ENCODE measurements around the gene LYZL1.
"Not testable (repeated sequence)": the region's sequence is repeated elsewhere in the genome, so short reads cannot be mapped to it uniquely, and the experiment has no call there.

Gene LYZL1

GRCh38 chr10:29308142-29308541, 19.3 kb downstream of the LYZL1 start:
- H3K4me1 Mint-ChIP-seq (ENCODE audit: low read depth); H3K27ac Mint-ChIP-seq; H3K36me3 Mint-ChIP-seq (ENCODE audit: low read depth); H3K9me3 Mint-ChIP-seq; H3K4me3 Mint-ChIP-seq; H3K27me3 Mint-ChIP-seq (ENCODE audit: low read depth): not testable (repeated sequence)

- H3K4me1 Mint-ChIP-seq (ENCODE audit: low read depth): peaks cover 1% of the 10 kb centered on the region
- no peak overlapping the region for H3K27ac Mint-ChIP-seq
- H3K4me3 Mint-ChIP-seq: no peak overlapping the region
- H3K9me3 Mint-ChIP-seq: no peaks in the 10 kb centered on the region
- H3K27me3 Mint-ChIP-seq (ENCODE audit: low read depth): peaks cover 5% of the 10 kb centered on the region
- no peaks in the 10 kb centered on the region for H3K36me3 Mint-ChIP-seq (ENCODE audit: low read depth)
Observed at GRCh38 chr10:29309465-29309864, 20.6 kb downstream of the LYZL1 start.

GRCh38 chr10:29310463-29310862, 21.6 kb downstream of the LYZL1 start:
- H3K9me3 Mint-ChIP-seq; H3K4me3 Mint-ChIP-seq; H3K36me3 Mint-ChIP-seq (ENCODE audit: low read depth); H3K27ac Mint-ChIP-seq; H3K27me3 Mint-ChIP-seq (ENCODE audit: low read depth); H3K4me1 Mint-ChIP-seq (ENCODE audit: low read depth): not testable (repeated sequence)

GRCh38 chr10:29313071-29313470, 24.2 kb downstream of the LYZL1 start:
- H3K36me3 Mint-ChIP-seq (ENCODE audit: low read depth): no peaks in the 10 kb centered on the region
- no peaks in the 10 kb centered on the region for H3K9me3 Mint-ChIP-seq
- H3K4me1 Mint-ChIP-seq (ENCODE audit: low read depth): no peaks in the 10 kb centered on the region
- H3K4me3 Mint-ChIP-seq: no peak overlapping the region
- H3K27ac Mint-ChIP-seq: no peak overlapping the region
- H3K27me3 Mint-ChIP-seq (ENCODE audit: low read depth): peaks cover 13% of the 10 kb centered on the region

GRCh38 chr10:29314726-29315125, 25.9 kb downstream of the LYZL1 start:
- Mint-ChIP-seq H3K4me3 (no peak overlapping the region), H3K4me1 (ENCODE audit: low read depth) (peaks cover 4% of the 10 kb centered on the region), H3K9me3 (no peaks in the 10 kb centered on the region), H3K27me3 (ENCODE audit: low read depth) (peaks cover 20% of the 10 kb centered on the region), H3K27ac (no peak overlapping the region), H3K36me3 (ENCODE audit: low read depth) (no peaks in the 10 kb centered on the region)

- no peaks in the 10 kb centered on the region for H3K36me3 Mint-ChIP-seq (ENCODE audit: low read depth)
Observed at GRCh38 chr10:29315814-29316213, 26.9 kb downstream of the LYZL1 start.

GRCh38 chr10:29316308-29317026, 27.6 kb downstream of the LYZL1 start:
- no peaks in the 10 kb centered on the region for H3K36me3 Mint-ChIP-seq (ENCODE audit: low read depth)
- no peak overlapping the region for H3K4me3 Mint-ChIP-seq
- H3K4me1 Mint-ChIP-seq (ENCODE audit: low read depth): peaks cover 4% of the 10 kb centered on the region
- no peak overlapping the region for H3K27ac Mint-ChIP-seq
- peaks cover 24% of the 10 kb centered on the region for H3K27me3 Mint-ChIP-seq (ENCODE audit: low read depth)
- H3K9me3 Mint-ChIP-seq: no peaks in the 10 kb centered on the region

More at GRCh38 chr10:29315814-29316213, 26.9 kb downstream of the LYZL1 start:
- H3K9me3 Mint-ChIP-seq: no peaks in the 10 kb centered on the region
- peaks cover 4% of the 10 kb centered on the region for H3K4me1 Mint-ChIP-seq (ENCODE audit: low read depth)
- no peak overlapping the region for H3K27ac Mint-ChIP-seq
- peaks cover 18% of the 10 kb centered on the region for H3K27me3 Mint-ChIP-seq (ENCODE audit: low read depth)
- no peak overlapping the region for H3K4me3 Mint-ChIP-seq

- Mint-ChIP-seq H3K9me3 (no peaks in the 10 kb centered on the region), H3K27me3 (ENCODE audit: low read depth) (peaks cover 27% of the 10 kb centered on the region), H3K27ac (no peak overlapping the region), H3K4me3 (no peak overlapping the region), H3K36me3 (ENCODE audit: low read depth) (no peaks in the 10 kb centered on the region), H3K4me1 (ENCODE audit: low read depth) (peaks cover 4% of the 10 kb centered on the region)
Observed at GRCh38 chr10:29317027-29317420, 28.2 kb downstream of the LYZL1 start.

- peaks cover 27% of the 10 kb centered on the region for H3K27me3 Mint-ChIP-seq (ENCODE audit: low read depth)
- no peaks in the 10 kb centered on the region for H3K9me3 Mint-ChIP-seq
Observed at GRCh38 chr10:29317423-29318021, 28.7 kb downstream of the LYZL1 start.

GRCh38 chr10:29318141-29319071, 29.5 kb downstream of the LYZL1 start:
- H3K27ac Mint-ChIP-seq; H3K4me1 Mint-ChIP-seq (ENCODE audit: low read depth); H3K9me3 Mint-ChIP-seq; H3K4me3 Mint-ChIP-seq; H3K36me3 Mint-ChIP-seq (ENCODE audit: low read depth): not testable (repeated sequence)
- peaks cover 27% of the 10 kb centered on the region for H3K27me3 Mint-ChIP-seq (ENCODE audit: low read depth)

More at GRCh38 chr10:29317423-29318021, 28.7 kb downstream of the LYZL1 start:
- no peaks in the 10 kb centered on the region for H3K36me3 Mint-ChIP-seq (ENCODE audit: low read depth)
- H3K27ac Mint-ChIP-seq: no peak overlapping the region
- peaks cover 4% of the 10 kb centered on the region for H3K4me1 Mint-ChIP-seq (ENCODE audit: low read depth)
- H3K4me3 Mint-ChIP-seq: no peak overlapping the region

GRCh38 chr10:29319205-29319781, 30.4 kb downstream of the LYZL1 start:
- no peaks in the 10 kb centered on the region for H3K36me3 Mint-ChIP-seq (ENCODE audit: low read depth)
- peaks cover 4% of the 10 kb centered on the region for H3K4me1 Mint-ChIP-seq (ENCODE audit: low read depth)
- H3K27ac Mint-ChIP-seq: no peak overlapping the region
- no peak overlapping the region for H3K4me3 Mint-ChIP-seq
- H3K9me3 Mint-ChIP-seq: no peaks in the 10 kb centered on the region
- H3K27me3 Mint-ChIP-seq (ENCODE audit: low read depth): peaks cover 27% of the 10 kb centered on the region

- not testable (repeated sequence) for H3K27ac Mint-ChIP-seq; H3K36me3 Mint-ChIP-seq (ENCODE audit: low read depth)
Observed at GRCh38 chr10:29320680-29321121, 31.8 kb downstream of the LYZL1 start.

GRCh38 chr10:29321656-29322055, 32.8 kb downstream of the LYZL1 start:
- Mint-ChIP-seq H3K4me3 (no peak overlapping the region), H3K36me3 (ENCODE audit: low read depth) (no peaks in the 10 kb centered on the region), H3K27ac (no peak overlapping the region), H3K27me3 (ENCODE audit: low read depth) (peaks cover 27% of the 10 kb centered on the region), H3K9me3 (no peaks in the 10 kb centered on the region), H3K4me1 (ENCODE audit: low read depth) (peaks cover 4% of the 10 kb centered on the region)

More at GRCh38 chr10:29320680-29321121, 31.8 kb downstream of the LYZL1 start:
- H3K4me3 Mint-ChIP-seq; H3K9me3 Mint-ChIP-seq; H3K4me1 Mint-ChIP-seq (ENCODE audit: low read depth): not testable (repeated sequence)
- peaks cover 27% of the 10 kb centered on the region for H3K27me3 Mint-ChIP-seq (ENCODE audit: low read depth)

- Mint-ChIP-seq H3K4me3 (no peak overlapping the region), H3K36me3 (ENCODE audit: low read depth) (no peaks in the 10 kb centered on the region), H3K4me1 (ENCODE audit: low read depth) (peaks cover 4% of the 10 kb centered on the region), H3K27me3 (ENCODE audit: low read depth) (peaks cover 20% of the 10 kb centered on the region), H3K27ac (no peak overlapping the region), H3K9me3 (no peaks in the 10 kb centered on the region)
Observed at GRCh38 chr10:29322918-29323317, 34.0 kb downstream of the LYZL1 start.

Measured in T-helper 1 cell treated with Interleukin-12 subunit alpha and Interleukin-12 subunit beta and Interleukin-4 antibody, amounts not matched to agents 30 μg/mL and 1 μg/mL, for 36 hours (primary cell).